Measurements from ENCODE around the gene ALMS1. TPM values are rescaled to one million over a fixed set of nuclear protein-coding genes. Genes with fewer than 3 reads are reported as not detected.

Gene ALMS1
- total RNA-seq, 1 experiment from 2014 or later, result 21.8 TPM

DNA sequence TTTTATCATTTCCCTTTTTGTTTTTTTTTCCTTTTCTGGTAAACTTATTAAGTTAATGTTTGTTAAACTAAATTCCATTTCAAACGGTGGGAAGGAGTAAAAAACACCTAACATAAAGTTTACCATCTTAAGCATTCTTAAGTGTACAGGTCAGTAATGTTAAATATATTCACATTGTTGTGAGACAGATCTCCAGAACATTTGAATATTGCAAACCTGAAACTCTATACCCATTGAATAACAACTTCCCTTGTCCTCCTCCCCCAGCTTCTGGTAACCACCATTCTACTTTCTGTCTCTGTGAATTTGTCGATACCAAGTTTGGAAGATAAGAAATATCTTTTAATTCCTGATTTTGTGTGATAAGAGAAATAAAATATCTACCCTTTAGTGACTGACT lies 268.5 kb downstream of the ALMS1 start:
- DNase-seq (ENCODE audit: extremely low read depth, low read depth), result no peak

Other genes starting within 250 kb of the ALMS1 start
- gene NOTO, start 183.3 kb upstream of the ALMS1 start, total RNA-seq (2014; rRNA removed; shearing (Covaris generic)), result not detected in 2 replicates
- gene SMYD5, start 171.6 kb upstream of the ALMS1 start, total RNA-seq (2014; rRNA removed; shearing (Covaris generic)), result 42.6 and 48.9 TPM in 2 replicates
- gene PRADC1, start 152.6 kb upstream of the ALMS1 start, total RNA-seq (2014; rRNA removed; shearing (Covaris generic)), result 6.3 and 10.7 TPM in 2 replicates
- 538 and 560 TPM in 2 replicates for gene CCT7, start 151.5 kb upstream of the ALMS1 start, total RNA-seq (2014; rRNA removed; shearing (Covaris generic))
- 0.66 and 1.4 TPM in 2 replicates for gene FBXO41, start 101.4 kb upstream of the ALMS1 start, total RNA-seq (2014; rRNA removed; shearing (Covaris generic))
- gene EGR4, start 92.3 kb upstream of the ALMS1 start, total RNA-seq (2014; rRNA removed; shearing (Covaris generic)), result not detected in 2 replicates

Data from NCI-H460 (cell line).